ENCODE measurements around the gene AGBL1. TPM values are rescaled to one million over a fixed set of nuclear protein-coding genes. Genes with fewer than 3 reads are reported as not detected.

AGBL1 gene
- total and polyA plus RNA-seq, 2 donors (not counting 3 experiments of a cell fraction or from before 2014, with no cell fraction given) = not detected

DNA sequence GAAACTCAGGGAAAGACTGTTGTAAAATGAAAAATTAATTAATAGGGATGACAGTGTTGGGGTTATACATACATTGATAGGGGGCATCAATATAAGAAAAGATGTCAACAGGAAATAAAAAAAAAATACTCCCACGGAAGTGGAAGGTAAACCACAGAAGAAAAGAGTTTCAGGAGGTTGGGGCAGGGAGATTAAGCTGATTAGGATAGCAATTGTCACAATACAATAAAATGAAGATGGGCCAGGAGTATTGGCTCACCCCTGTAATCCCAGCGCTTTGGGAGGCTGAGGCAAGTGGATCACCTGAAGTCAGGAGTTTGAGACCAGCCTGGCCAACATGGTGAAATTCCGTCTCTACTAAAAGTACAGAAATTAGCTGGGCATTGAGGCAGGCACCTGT is 536.1 kb downstream of the AGBL1 start:
- intact Hi-C loops (cut with micrococcal nuclease) = no loop called here
- dilution Hi-C loops (cut with MboI; ENCODE audit: extremely low pct_ligation_motif_present, low sequenced_read_pairs) = no loop called here
- Histone ChIP-seq H3K36me3 (ENCODE audit: control insufficient read depth in 2 of 2, extremely low read depth in 1 of 2, insufficient read depth in 2 of 2, low read length in 2 of 2) (no peaks in the 10 kb centered on the region), H3K9me1 (replicated peaks; ENCODE audit: control insufficient read depth, extremely low read depth, insufficient read depth, low read length) (no peaks in the 10 kb centered on the region), H4K20me1 (replicated peaks; ENCODE audit: control insufficient read depth, extremely low read depth, insufficient read depth, low read length) (no peaks in the 10 kb centered on the region), H3K4me1 (ENCODE audit: control insufficient read depth, extremely low read depth, insufficient read depth, low read length) (peaks cover 3% of the 10 kb centered on the region), H3K27me3 (ENCODE audit: control insufficient read depth in 2 of 2, insufficient read depth in 2 of 2, low read length in 2 of 2) (no peaks in the 10 kb centered on the region), H2AFZ (ENCODE audit: low read depth, low read length) (no peak overlapping the region), H3K27ac (ENCODE audit: insufficient read depth, low read depth, low read length) (no peak overlapping the region), H3K4me2 (ENCODE audit: insufficient read depth, low read length) (no peak overlapping the region), H3K79me2 (ENCODE audit: control insufficient read depth, insufficient read depth, low read length) (no peaks in the 10 kb centered on the region), H3K9ac (replicated peaks; ENCODE audit: extremely low read depth, insufficient read depth, low read length) (no peak overlapping the region), H3K9me3 (replicated peaks; ENCODE audit: control insufficient read depth, insufficient read depth, low read length) (no peaks in the 10 kb centered on the region), H3K4me3 (replicated peaks in 1 of 3; ENCODE audit: insufficient read depth in 1 of 3, low read depth in 1 of 3, low read length in 3 of 3) (no peak overlapping the region)
- DNase-seq (ENCODE audit: low read depth, low spot score) = no peak
- POLR2A ChIA-PET = no interaction called here
- no peak for FAIRE-seq
- CTCF ChIA-PET = no interaction called here
- BruUV-seq (replicated peaks) = no TSS peak
- no peak for TF ChIP-seq JUN (IDR thresholded peaks at IDR 0.05; ENCODE audit: borderline replicate concordance, insufficient read depth, insufficient read length, low read depth)
- no peak for TF ChIP-seq POLR2A (IDR thresholded peaks at IDR 0.05; ENCODE audit: low read depth, low read length)

GRCh38 chr15:86616771-86617170 is 537.1 kb downstream of the AGBL1 start:
- H3K9me3 ChIP-seq (replicated peaks; ENCODE audit: control insufficient read depth, insufficient read depth, low read length) = no peaks in the 10 kb centered on the region

More at GRCh38 chr15:86616771-86617170, 537.1 kb downstream of the AGBL1 start:
- H3K4me2 ChIP-seq (ENCODE audit: insufficient read depth, low read length) = no peak overlapping the region
- no peaks in the 10 kb centered on the region for H3K27me3 ChIP-seq (ENCODE audit: control insufficient read depth in 2 of 2, insufficient read depth in 2 of 2, low read length in 2 of 2)
- no peak overlapping the region for H3K9ac ChIP-seq (replicated peaks; ENCODE audit: extremely low read depth, insufficient read depth, low read length)
- no peak overlapping the region for H3K4me3 ChIP-seq (replicated peaks in 1 of 3; ENCODE audit: insufficient read depth in 1 of 3, low read depth in 1 of 3, low read length in 3 of 3)
- dilution Hi-C loops (cut with MboI; ENCODE audit: extremely low pct_ligation_motif_present, low sequenced_read_pairs) = no loop called here
- DNase-seq (ENCODE audit: low read depth, low spot score) (no peak), FAIRE-seq (no peak)
- ChIA-PET CTCF (no interaction called here), POLR2A (no interaction called here)
- TF ChIP-seq POLR2AphosphoS5 (IDR thresholded peaks at IDR 0.05; ENCODE audit: insufficient read depth, low read depth, low read length) (no peak), POLR2A (IDR thresholded peaks at IDR 0.05; ENCODE audit: low read depth, low read length) (no peak), EZH2 (IDR thresholded peaks at IDR 0.05; ENCODE audit: borderline replicate concordance, low read depth, low read length, severe bottlenecking) (no peak), GATA2 (IDR thresholded peaks at IDR 0.05; ENCODE audit: insufficient read depth, insufficient read length, low read depth, low read length) (no peak), JUN (IDR thresholded peaks at IDR 0.05; ENCODE audit: borderline replicate concordance, insufficient read depth, insufficient read length, low read depth) (no peak)
- H3K4me1 ChIP-seq (ENCODE audit: control insufficient read depth, extremely low read depth, insufficient read depth, low read length) = peaks cover 3% of the 10 kb centered on the region
- H2AFZ ChIP-seq (ENCODE audit: low read depth, low read length) = no peak overlapping the region
- no peak overlapping the region for H3K27ac ChIP-seq (ENCODE audit: insufficient read depth, low read depth, low read length)
- no peaks in the 10 kb centered on the region for H3K9me1 ChIP-seq (replicated peaks; ENCODE audit: control insufficient read depth, extremely low read depth, insufficient read depth, low read length)
- no peaks in the 10 kb centered on the region for H4K20me1 ChIP-seq (replicated peaks; ENCODE audit: control insufficient read depth, extremely low read depth, insufficient read depth, low read length)
- H3K36me3 ChIP-seq (ENCODE audit: control insufficient read depth in 2 of 2, extremely low read depth in 1 of 2, insufficient read depth in 2 of 2, low read length in 2 of 2) = no peaks in the 10 kb centered on the region
- intact Hi-C loops (cut with micrococcal nuclease) = no loop called here
- H3K79me2 ChIP-seq (ENCODE audit: control insufficient read depth, insufficient read depth, low read length) = no peaks in the 10 kb centered on the region
- no TSS peak for BruUV-seq (replicated peaks)

All from endothelial cell of umbilical vein (primary cell).